Prostate gland (tissue), 2 donors: Measurements from ENCODE around the gene GALP. TPM values are rescaled to one million over a fixed set of nuclear protein-coding genes. Genes with fewer than 3 reads are reported as not detected.

Experiments
- DNase-seq: peaks from one replicate; pipeline ENCODE4 v3.0.0-alpha.2; 2019; ENCODE audit warnings: low spot score
- H3K27ac ChIP-seq, 2 donors: fragments of 200-600 bp; sonication (generic); 2 replicates each; pipeline ENCODE4 v1.5.1; 2017 to 2019
- H3K27me3 ChIP-seq: fragments of 200-600 bp; sonication (generic); replicated peaks from 2 replicates; pipeline ENCODE4 v1.5.1; 2019; ENCODE audit not compliant: insufficient read depth
- H3K36me3 ChIP-seq, 2 donors: fragments of 200-600 bp; sonication (generic); 1 replicate in 1 of 2; 2 replicates in 1 of 2; pipeline versions ENCODE4 v1.5.1 to v1.8.1; 2017 to 2019
- H3K4me1 ChIP-seq: fragments of 200-600 bp; sonication (generic); replicated peaks from 2 replicates; pipeline ENCODE4 v1.5.1; 2019
- H3K4me3 ChIP-seq, 2 donors: fragments of 200-600 bp; sonication (generic); 2 replicates each; pipeline ENCODE4 v1.5.1; 2017 to 2019
- H3K9me3 ChIP-seq: fragments of 200-600 bp; sonication (generic); 2 replicates; pipeline ENCODE4 v1.5.1; 2017
- POLR2A ChIP-seq: fragments of 450-650 bp; IDR thresholded peaks from one replicate; pipeline ENCODE4 v1.6.1; 2016; ENCODE audit warnings: antibody characterized with exemption, mild to moderate bottlenecking
- POLR2AphosphoS5 ChIP-seq: sonication (generic); formaldehyde crosslinking; IDR thresholded peaks from one replicate; pipeline ENCODE4 v1.6.1; 2017; ENCODE audit warnings: antibody characterized with exemption
- WGBS: methylation state at CpG from one replicate; pipeline ENCODE4 v1.1.5; 2018; 5-methylcytosine and 5-hydroxymethylcytosine counted together
- intact Hi-C: fragments of 100-400 bp; cut with DNase I; formaldehyde crosslinking; loops from one replicate; pipeline ENCODE4 v1.14.2; 2022
- total RNA-seq, 2 donors: library from RNA; depleted of rRNA; stranded (reverse); fragments of >200 nt; gene quantifications; one replicate each; pipeline ENCODE4 v1.1.0, GENCODE V29; 2016
- TF ChIP-seq, protein P1 (sequence below), 4 experiments: fragments of 200-600 bp in 2 of 4; fragments of 450-650 bp in 2 of 4; sonication (generic) in 2 of 4; IDR thresholded peaks; 1 replicate in 3 of 4; 2 replicates in 1 of 4; pipeline ENCODE4 v1.5.1; 2016 to 2019; ENCODE audit warnings: antibody characterized with exemption in 4 of 4, mild to moderate bottlenecking in 2 of 4, moderate library complexity in 2 of 4

Gene GALP
- total RNA-seq, 2 donors from 2014 or later, result not detected

DNA sequence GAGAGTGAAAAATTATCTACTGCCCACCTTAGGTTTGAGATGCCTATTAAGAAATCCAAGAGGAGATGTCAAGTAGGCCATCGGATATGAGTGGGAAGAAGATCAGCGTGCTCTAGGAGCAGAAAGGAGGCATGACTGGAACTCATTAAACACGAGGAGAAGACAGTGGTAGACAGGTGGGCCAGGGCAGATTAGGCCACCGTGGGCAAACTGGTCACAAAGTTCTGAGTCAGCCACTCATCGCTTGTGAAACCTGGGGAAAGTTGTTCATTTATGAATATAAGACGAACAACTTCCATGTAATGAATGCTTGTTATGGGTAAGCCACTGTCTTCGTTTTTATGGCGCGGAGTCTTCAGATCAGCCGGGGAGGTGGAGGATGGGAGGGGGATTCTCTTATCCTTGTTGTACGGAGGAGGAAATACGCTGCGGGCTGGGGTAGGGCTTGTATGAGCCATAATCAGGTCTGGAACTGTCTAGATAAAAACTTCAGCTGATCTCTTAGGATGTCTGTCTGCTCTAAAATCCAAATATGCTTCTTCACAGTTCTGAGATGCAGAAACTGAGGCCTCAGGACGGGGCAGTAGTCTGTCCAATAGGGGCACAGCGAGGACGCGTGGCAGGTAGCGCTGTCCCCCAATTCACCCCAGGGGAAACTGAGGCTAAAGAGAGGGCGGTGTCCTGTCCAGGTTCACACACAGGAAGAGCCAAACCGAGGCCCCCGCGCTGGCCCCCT, 35.8 kb upstream of the GALP start:
- no peak for DNase-seq
- H3K4me3 ChIP-seq, result peak overlapping the region; percentile 39 to 57
- peaks cover 22% of the 10 kb centered on the region for H3K4me1 ChIP-seq
- no peaks in the 10 kb centered on the region for H3K9me3 ChIP-seq
- TF ChIP-seq POLR2AphosphoS5, result no peak
- TF ChIP-seq, protein P1, sequence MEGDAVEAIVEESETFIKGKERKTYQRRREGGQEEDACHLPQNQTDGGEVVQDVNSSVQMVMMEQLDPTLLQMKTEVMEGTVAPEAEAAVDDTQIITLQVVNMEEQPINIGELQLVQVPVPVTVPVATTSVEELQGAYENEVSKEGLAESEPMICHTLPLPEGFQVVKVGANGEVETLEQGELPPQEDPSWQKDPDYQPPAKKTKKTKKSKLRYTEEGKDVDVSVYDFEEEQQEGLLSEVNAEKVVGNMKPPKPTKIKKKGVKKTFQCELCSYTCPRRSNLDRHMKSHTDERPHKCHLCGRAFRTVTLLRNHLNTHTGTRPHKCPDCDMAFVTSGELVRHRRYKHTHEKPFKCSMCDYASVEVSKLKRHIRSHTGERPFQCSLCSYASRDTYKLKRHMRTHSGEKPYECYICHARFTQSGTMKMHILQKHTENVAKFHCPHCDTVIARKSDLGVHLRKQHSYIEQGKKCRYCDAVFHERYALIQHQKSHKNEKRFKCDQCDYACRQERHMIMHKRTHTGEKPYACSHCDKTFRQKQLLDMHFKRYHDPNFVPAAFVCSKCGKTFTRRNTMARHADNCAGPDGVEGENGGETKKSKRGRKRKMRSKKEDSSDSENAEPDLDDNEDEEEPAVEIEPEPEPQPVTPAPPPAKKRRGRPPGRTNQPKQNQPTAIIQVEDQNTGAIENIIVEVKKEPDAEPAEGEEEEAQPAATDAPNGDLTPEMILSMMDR (IDR thresholded peaks at IDR 0.05), result peak in 1 of 4 experiments; percentile 11
- WGBS, result 20% methylated on average over 22 of the region's 22 CpGs
- H3K36me3 ChIP-seq, result no peaks in the 10 kb centered on the region
- intact Hi-C loops, result loop anchor here (2.0 kb wide), 2 partner anchors 19 to 35 kb away; partner anchors contain the start of gene ZNF787
- H3K27me3 ChIP-seq, result no peaks in the 10 kb centered on the region
- H3K27ac ChIP-seq, result peak overlapping the region; percentile 91 to 96

DNA sequence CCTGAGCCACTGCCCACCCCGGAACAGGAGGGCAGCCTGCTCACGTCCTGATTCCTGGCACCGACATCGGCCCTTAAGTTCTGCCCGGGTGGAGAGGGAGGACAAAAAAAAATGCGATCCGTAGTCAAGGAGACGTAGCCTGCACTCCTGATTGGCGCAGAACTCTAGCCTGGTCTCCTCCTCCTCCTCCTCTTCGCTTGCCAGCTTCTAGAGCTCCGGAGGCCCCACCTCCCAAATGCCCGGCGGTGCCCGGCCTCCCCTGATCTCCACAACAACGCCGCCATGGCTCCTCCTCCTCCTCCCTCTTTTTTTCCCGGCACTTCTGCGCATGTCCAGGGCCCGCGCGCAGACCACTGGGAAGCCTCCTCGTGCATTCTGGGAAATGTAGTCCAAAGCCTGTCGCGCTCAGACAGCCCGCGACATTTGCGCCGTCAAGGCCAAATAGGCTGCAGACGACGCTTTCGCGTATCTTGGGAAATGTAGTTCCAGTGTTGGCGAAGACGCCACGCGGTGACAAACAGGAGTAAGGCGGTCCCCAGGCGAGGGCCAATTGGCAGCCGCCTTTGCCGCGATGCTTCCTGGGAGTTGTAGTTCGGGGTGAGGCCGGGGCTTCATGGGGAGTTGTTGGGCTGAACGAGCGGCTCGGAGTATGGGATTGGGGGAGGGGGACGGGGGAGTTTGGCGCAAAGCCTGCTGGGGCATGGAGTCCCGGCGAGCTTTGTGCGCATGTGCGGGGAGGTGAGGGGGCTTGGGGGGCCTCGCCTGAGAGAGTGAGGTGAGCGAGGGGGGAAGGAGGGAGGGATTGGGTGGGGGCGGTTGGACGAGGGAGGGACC, 35.0 kb upstream of the GALP start, which contains the start of gene ZNF444:
TSS of gene ZNF444 (plus strand) at position 705 of the 834 bp plus-strand sequence. CDS start 5,625 bp downstream, outside the sequence.
- DNase-seq, result peak; percentile 99
- Histone ChIP-seq H3K4me3 (peak within 1 kb of the TSS; percentile 39 to 57), H3K9me3 (no peaks in the 10 kb centered on the region), H3K4me1 (peaks cover 22% of the 10 kb centered on the region), H3K27ac (peak within 1 kb of the TSS; percentile 91 to 96), H3K36me3 (no peaks in the 10 kb centered on the region), H3K27me3 (no peaks in the 10 kb centered on the region)
- intact Hi-C loops, result loop anchor here (2.0 kb wide), 2 partner anchors 20 to 36 kb away; partner anchors contain the start of gene ZNF787
- WGBS, result under 1% methylated on average over 56 of the region's 56 CpGs
- TF ChIP-seq POLR2AphosphoS5, result peak; percentile 99
- TF ChIP-seq, protein P1 (IDR thresholded peaks at IDR 0.05), result peak in 2 of 4 experiments; percentile 15 to 18
- TF ChIP-seq POLR2A, result peak; percentile 65

DNA sequence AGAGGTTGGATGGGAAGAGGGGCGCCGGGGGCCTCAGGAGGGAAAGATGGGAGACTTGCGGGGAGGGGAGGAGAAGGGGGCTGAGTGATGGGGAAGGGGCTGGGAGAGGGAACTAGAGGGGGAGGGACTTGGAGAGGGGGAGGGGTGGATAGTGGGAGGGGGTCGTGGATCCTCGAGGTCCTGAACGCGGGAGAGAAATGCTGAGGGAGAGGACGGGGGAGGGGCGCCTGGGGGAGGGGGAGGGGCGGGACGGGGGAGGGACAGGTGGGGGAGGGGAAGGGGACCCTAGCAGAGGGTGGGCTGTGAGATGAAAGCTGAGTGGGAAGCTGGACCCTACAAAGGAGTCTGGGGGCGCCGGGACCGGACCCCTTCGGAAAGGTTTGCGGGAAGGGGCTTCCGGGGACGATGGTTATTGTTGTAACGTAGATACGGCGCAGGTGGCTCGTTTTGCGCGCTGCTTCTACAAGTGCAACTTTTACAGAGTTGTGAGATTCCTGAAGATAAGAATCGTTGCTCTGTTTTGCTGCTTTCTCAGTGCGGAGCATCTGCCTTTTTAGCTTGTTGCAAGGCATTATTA, 34.3 kb upstream of the GALP start:
- Histone ChIP-seq H3K27me3 (no peaks in the 10 kb centered on the region), H3K4me3 (peak overlapping the region; percentile 39 to 57), H3K27ac (peak overlapping the region; percentile 91 to 96), H3K9me3 (no peaks in the 10 kb centered on the region), H3K4me1 (peaks cover 22% of the 10 kb centered on the region), H3K36me3 (no peaks in the 10 kb centered on the region)
- WGBS, result 1% methylated on average over 23 of the region's 26 CpGs
- TF ChIP-seq POLR2AphosphoS5, result no peak
- TF ChIP-seq POLR2A, result no peak
- TF ChIP-seq, protein P1 (IDR thresholded peaks at IDR 0.05), result no peak
- intact Hi-C loops, result loop anchor here (2.0 kb wide), 2 partner anchors 21 to 37 kb away; partner anchors contain the start of gene ZNF787
- no peak for DNase-seq

DNA sequence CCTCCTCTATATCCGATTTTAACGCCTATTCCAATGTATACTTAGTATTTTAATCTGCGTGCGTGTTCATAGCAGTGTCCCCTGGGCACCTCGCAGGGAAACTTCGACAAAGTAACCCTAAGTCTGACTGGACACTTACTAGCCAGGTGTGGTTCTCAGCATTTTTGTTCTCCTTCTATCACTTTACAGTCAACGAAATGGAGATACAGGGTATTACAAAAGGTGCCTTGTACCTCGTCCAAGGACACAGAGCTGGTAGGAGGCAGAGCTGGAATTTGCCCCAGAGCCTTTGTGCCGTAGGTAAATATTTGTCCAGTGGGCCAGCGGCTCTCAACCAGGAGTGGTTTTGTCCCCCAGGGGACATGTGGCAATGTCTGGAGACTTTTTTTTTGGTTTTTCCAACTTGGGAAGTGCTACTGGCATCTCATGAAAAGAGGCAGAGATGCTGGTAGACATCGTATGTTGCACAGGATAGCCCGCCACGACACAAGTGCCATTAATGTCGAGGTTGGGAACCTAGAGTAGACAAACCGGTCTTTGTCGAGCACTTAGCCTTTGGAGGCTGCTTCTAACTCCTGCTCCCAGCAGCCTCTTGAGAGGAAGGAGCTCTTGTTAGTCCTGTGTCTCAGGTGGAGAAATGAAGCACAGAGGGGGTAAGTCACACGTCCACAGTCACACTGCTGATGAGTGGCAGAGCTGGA, 33.6 kb upstream of the GALP start:
- Histone ChIP-seq H3K4me1 (peaks cover 22% of the 10 kb centered on the region), H3K27me3 (no peaks in the 10 kb centered on the region), H3K9me3 (no peaks in the 10 kb centered on the region), H3K36me3 (no peaks in the 10 kb centered on the region), H3K4me3 (peak overlapping the region; percentile 39 to 57), H3K27ac (peak overlapping the region; percentile 91 to 96)
- intact Hi-C loops, result no loop called here
- TF ChIP-seq POLR2AphosphoS5 (peak; percentile 76), POLR2A (no peak)
- TF ChIP-seq, protein P1 (IDR thresholded peaks at IDR 0.05), result no peak
- 26% methylated on average over 17 of the region's 17 CpGs for WGBS
- DNase-seq, result peak; percentile 81
